Measurements from ENCODE around the gene TNFRSF1A.

TNFRSF1A gene

DNA sequence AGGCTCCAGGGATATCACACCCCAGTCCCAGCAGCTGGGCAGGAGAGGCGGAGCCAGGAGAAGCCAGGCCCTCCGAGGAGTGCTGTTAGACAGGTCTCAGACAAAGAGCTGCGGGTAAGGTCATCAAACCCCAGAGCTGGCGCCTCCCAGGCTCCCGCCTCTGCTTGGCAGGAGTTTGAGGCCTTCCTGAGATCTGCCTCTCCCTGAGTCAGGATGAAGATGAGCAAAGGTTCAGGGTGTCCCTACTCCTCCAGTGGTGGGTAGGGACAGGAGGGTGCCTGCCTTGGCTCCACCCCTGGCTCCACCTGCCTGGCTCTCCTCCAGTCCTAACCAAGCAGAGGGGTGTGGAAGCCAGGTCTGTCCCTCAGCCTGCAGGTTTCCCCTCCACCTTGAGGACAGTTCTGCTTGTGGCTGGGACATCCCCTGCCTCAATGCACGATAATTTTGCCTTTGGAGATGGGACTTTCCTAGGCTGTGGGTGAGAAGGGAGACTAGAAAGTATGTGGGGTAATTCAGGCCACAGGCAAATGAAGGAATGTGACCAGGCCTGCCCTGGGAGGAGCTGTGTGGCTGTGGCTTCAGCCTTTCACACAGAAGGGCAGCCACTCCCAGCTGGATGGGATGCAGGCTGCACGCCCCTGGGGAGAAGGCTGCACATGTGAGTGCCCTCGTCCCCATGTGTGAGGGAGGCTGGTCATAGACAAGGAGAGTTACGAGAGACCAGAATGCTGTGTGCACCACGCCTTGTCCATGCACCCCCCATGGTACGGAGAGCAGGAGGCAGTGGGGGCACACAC, 29.1 kb downstream of the TNFRSF1A start:
- Histone ChIP-seq H3K4me2 (ENCODE audit: low read depth, low read length, poor library complexity, severe bottlenecking) (no peak overlapping the region), H3K79me2 (ENCODE audit: insufficient read depth, low read length) (no peaks in the 10 kb centered on the region), H3K27ac (ENCODE audit: low read depth, low read length) (no peak overlapping the region), H3F3A (ENCODE audit: insufficient read depth) (no peaks in the 10 kb centered on the region), H3K36me3 (ENCODE audit: low read length) (no peaks in the 10 kb centered on the region), H3K9me2 (replicated peaks; ENCODE audit: insufficient read depth, low read length) (no peaks in the 10 kb centered on the region), H3K4me3 (ENCODE audit: insufficient read depth, low read length, poor library complexity, severe bottlenecking) (no peak overlapping the region), H3K27me3 (ENCODE audit: low read length) (no peaks in the 10 kb centered on the region), H4K20me1 (ENCODE audit: low read depth, low read length) (no peaks in the 10 kb centered on the region), H2AFZ (ENCODE audit: low read depth, low read length, severe bottlenecking) (no peak overlapping the region), H3K9ac (ENCODE audit: low read length) (no peak overlapping the region), H3K9me3 (ENCODE audit: insufficient read depth, low read length) (no peaks in the 10 kb centered on the region)
- TF ChIP-seq EZH2phosphoT487 (conservative IDR thresholded peaks at IDR 0.05; ENCODE audit: low read length): no peak
- TF ChIP-seq, protein P1, sequence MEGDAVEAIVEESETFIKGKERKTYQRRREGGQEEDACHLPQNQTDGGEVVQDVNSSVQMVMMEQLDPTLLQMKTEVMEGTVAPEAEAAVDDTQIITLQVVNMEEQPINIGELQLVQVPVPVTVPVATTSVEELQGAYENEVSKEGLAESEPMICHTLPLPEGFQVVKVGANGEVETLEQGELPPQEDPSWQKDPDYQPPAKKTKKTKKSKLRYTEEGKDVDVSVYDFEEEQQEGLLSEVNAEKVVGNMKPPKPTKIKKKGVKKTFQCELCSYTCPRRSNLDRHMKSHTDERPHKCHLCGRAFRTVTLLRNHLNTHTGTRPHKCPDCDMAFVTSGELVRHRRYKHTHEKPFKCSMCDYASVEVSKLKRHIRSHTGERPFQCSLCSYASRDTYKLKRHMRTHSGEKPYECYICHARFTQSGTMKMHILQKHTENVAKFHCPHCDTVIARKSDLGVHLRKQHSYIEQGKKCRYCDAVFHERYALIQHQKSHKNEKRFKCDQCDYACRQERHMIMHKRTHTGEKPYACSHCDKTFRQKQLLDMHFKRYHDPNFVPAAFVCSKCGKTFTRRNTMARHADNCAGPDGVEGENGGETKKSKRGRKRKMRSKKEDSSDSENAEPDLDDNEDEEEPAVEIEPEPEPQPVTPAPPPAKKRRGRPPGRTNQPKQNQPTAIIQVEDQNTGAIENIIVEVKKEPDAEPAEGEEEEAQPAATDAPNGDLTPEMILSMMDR (IDR thresholded peaks at IDR 0.05; ENCODE audit: insufficient read depth, low read length, poor library complexity, severe bottlenecking): no peak

DNA sequence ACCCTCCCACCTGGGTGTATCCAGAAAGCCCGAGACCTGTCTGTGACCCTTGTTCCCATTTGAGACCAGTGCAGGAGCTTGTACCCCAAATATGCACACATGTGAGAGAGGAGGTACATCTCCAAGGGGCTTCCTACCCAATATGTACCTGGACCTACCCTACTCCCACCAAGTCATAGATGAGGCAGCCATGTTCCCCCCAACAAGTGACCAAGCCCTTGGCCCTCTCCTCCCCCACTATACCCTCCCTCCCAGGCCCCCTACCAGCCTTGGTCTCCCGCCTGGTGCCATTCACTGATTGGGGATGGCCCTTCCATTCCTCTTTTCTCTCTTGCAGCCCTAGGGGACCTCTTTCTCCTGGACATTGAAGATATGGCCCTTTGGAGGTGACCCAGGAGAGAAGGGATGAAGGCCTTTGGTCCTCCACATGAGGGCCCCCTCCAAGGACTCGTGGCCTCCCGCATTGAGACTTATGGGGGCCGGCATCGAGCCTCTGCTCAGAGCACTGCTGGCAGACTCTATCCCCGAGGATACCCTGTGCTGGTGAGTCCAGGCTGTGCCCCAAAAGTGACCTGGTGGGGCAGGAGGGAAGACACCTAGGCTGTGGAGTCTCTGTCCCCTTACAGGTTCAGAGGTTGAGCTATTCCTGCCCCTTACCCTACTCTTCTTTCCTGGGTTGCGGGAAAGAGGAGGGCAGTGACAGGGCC, 29.9 kb downstream of the TNFRSF1A start:
- no peak overlapping the region for H3K4me2 ChIP-seq (ENCODE audit: low read depth, low read length, poor library complexity, severe bottlenecking)
- no peak overlapping the region for H3K4me3 ChIP-seq (ENCODE audit: insufficient read depth, low read length, poor library complexity, severe bottlenecking)
- H3K9ac ChIP-seq (ENCODE audit: low read length): no peak overlapping the region
- no peaks in the 10 kb centered on the region for H3K79me2 ChIP-seq (ENCODE audit: insufficient read depth, low read length)
- no peaks in the 10 kb centered on the region for H3K36me3 ChIP-seq (ENCODE audit: low read length)
- TF ChIP-seq EZH2phosphoT487 (conservative IDR thresholded peaks at IDR 0.05; ENCODE audit: low read length): no peak
- TF ChIP-seq, protein P1 (IDR thresholded peaks at IDR 0.05; ENCODE audit: insufficient read depth, low read length, poor library complexity, severe bottlenecking): no peak
- no peaks in the 10 kb centered on the region for H3K27me3 ChIP-seq (ENCODE audit: low read length)
- no peaks in the 10 kb centered on the region for H3F3A ChIP-seq (ENCODE audit: insufficient read depth)
- no peaks in the 10 kb centered on the region for H3K9me2 ChIP-seq (replicated peaks; ENCODE audit: insufficient read depth, low read length)
- no peaks in the 10 kb centered on the region for H4K20me1 ChIP-seq (ENCODE audit: low read depth, low read length)
- no peak overlapping the region for H3K27ac ChIP-seq (ENCODE audit: low read depth, low read length)
- no peaks in the 10 kb centered on the region for H3K9me3 ChIP-seq (ENCODE audit: insufficient read depth, low read length)
- H2AFZ ChIP-seq (ENCODE audit: low read depth, low read length, severe bottlenecking): no peak overlapping the region

DNA sequence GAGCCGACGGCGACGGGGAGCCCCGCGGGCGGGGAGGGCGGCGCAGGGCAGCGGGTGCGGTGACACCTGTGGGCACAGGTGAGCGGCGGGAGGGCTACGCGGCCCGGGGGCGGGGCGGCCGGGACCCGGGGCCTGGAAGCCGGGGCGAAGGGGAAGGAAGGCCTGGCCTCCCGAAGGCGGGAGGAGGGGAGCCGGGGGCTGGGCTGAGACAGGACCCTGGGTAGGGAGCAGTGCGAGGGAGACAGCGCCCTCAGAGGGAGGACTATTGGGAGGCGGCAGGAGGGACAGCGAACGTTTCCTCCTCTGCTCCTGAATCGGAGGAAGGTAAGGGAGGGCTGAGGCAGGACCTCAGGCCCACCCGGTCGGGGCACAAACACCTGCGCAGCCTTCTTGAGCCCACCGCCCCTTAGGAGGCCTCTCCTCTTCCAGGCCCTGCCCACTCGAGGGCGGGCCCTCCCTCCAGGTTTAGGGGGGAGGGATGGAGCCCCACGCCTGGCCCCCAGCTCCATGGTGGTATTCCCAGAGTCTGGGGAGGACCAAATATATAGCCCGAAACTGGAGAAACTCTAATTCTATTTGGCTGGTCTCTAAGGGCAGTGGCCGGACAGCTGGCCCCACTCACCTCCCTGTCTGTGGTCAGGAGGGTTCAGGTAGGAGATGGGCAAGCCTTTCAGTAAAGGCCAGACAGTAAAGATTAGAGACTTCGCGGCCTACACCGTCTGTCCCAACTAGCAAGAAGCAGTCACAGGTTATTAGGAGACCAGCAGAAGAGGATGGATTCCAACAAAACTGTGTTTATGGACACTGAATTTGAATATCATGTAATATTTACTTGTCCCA, 30.9 kb downstream of the TNFRSF1A start:
- H2AFZ ChIP-seq (ENCODE audit: low read depth, low read length, severe bottlenecking): no peak overlapping the region

More for the DNA sequence above, 30.9 kb downstream of the TNFRSF1A start:
- Histone ChIP-seq H3K9me3 (ENCODE audit: insufficient read depth, low read length) (no peaks in the 10 kb centered on the region), H3F3A (ENCODE audit: insufficient read depth) (no peaks in the 10 kb centered on the region), H3K9ac (ENCODE audit: low read length) (no peak overlapping the region), H3K27ac (ENCODE audit: low read depth, low read length) (no peak overlapping the region), H4K20me1 (ENCODE audit: low read depth, low read length) (no peaks in the 10 kb centered on the region), H3K27me3 (ENCODE audit: low read length) (no peaks in the 10 kb centered on the region), H3K4me2 (ENCODE audit: low read depth, low read length, poor library complexity, severe bottlenecking) (no peak overlapping the region), H3K79me2 (ENCODE audit: insufficient read depth, low read length) (no peaks in the 10 kb centered on the region), H3K36me3 (ENCODE audit: low read length) (no peaks in the 10 kb centered on the region), H3K9me2 (replicated peaks; ENCODE audit: insufficient read depth, low read length) (no peaks in the 10 kb centered on the region), H3K4me3 (ENCODE audit: insufficient read depth, low read length, poor library complexity, severe bottlenecking) (no peak overlapping the region)
- TF ChIP-seq, protein P1 (IDR thresholded peaks at IDR 0.05; ENCODE audit: insufficient read depth, low read length, poor library complexity, severe bottlenecking): no peak
- TF ChIP-seq EZH2phosphoT487 (conservative IDR thresholded peaks at IDR 0.05; ENCODE audit: low read length): no peak

All from SU-DHL-6 (cell line).